ENCODE data around the gene ARID5B.
A peak's percentile ranks its signal among the peaks of the same experiment; 100 is the strongest.

The ARID5B gene

GRCh38 chr10:61899997-61900828, 1.3 kb upstream of the ARID5B start (continued):
- TF ChIP-seq FEZF1 (tag by site-specific recombination; IDR thresholded peaks at IDR 0.05) (peak; percentile 59; the same call in 1 of the 2 replicates), EGR2 (tag by site-specific recombination; IDR thresholded peaks at IDR 0.05; ENCODE audit: low read depth) (peak; percentile 53; the same call in 1 of the 2 replicates), ZNF391 (tag by site-specific recombination; IDR thresholded peaks at IDR 0.05; ENCODE audit: borderline replicate concordance, low read depth) (no peak), PRDM4 (tag by site-specific recombination; IDR thresholded peaks at IDR 0.05) (peak; percentile 70), AEBP2 (tag by site-specific recombination; IDR thresholded peaks at IDR 0.05; ENCODE audit: borderline replicate concordance) (no peak), ZFP3 (tag by site-specific recombination; IDR thresholded peaks at IDR 0.05; ENCODE audit: low read depth) (no peak), ZNF184 (tag by site-specific recombination; IDR thresholded peaks at IDR 0.05) (no peak), ZNF132 (tag by site-specific recombination; IDR thresholded peaks at IDR 0.05; ENCODE audit: borderline replicate concordance) (no peak), ZSCAN23 (tag by site-specific recombination; IDR thresholded peaks at IDR 0.05) (no peak), ZNF37A (tag by site-specific recombination; IDR thresholded peaks at IDR 0.05) (no peak), ZNF626 (tag by site-specific recombination; IDR thresholded peaks at IDR 0.05) (no peak), TSHZ1 (tag by site-specific recombination; IDR thresholded peaks at IDR 0.05; ENCODE audit: borderline replicate concordance) (0 out of 2 replicates have a peak, but pooled peaks have one; percentile 46), ZBTB21 (tag by site-specific recombination; IDR thresholded peaks at IDR 0.05) (peak; percentile 14; the same call in 1 of the 2 replicates), ZNF654 (tag by site-specific recombination; IDR thresholded peaks at IDR 0.05; ENCODE audit: low read depth) (no peak), ZNF843 (tag by site-specific recombination; IDR thresholded peaks at IDR 0.05) (peak; percentile 83), KLF1 (tag by site-specific recombination; IDR thresholded peaks at IDR 0.05) (no peak), ZNF530 (tag by site-specific recombination; IDR thresholded peaks at IDR 0.05; ENCODE audit: low read depth) (no peak), ZNF629 (tag by site-specific recombination; IDR thresholded peaks at IDR 0.05) (peak; percentile 82), ZNF776 (tag by site-specific recombination; IDR thresholded peaks at IDR 0.05; ENCODE audit: borderline replicate concordance) (no peak), ZNF621 (tag by site-specific recombination; IDR thresholded peaks at IDR 0.05) (no peak), ZNF544 (tag by site-specific recombination; IDR thresholded peaks at IDR 0.05) (no peak), TRIM28 (IDR thresholded peaks at IDR 0.05; ENCODE audit: borderline replicate concordance, low read length) (no peak), HIC1 (tag by site-specific recombination; IDR thresholded peaks at IDR 0.05) (no peak), ZNF404 (tag by site-specific recombination; IDR thresholded peaks at IDR 0.05) (no peak), ZNF114 (tag by site-specific recombination; IDR thresholded peaks at IDR 0.05) (no peak), GLI4 (tag by site-specific recombination; IDR thresholded peaks at IDR 0.05) (no peak), ZNF670 (tag by site-specific recombination; IDR thresholded peaks at IDR 0.05; ENCODE audit: low read depth) (no peak), ZNF658 (tag by site-specific recombination; IDR thresholded peaks at IDR 0.05) (no peak), ZNF18 (tag by site-specific recombination; IDR thresholded peaks at IDR 0.05) (peak; percentile 52; the same call in 1 of the 2 replicates)

Data from HEK293 (cell line).